ENCODE results near the gene SOBP. TPM values are rescaled to one million over a fixed set of nuclear protein-coding genes. Genes with fewer than 3 reads are reported as not detected.
"Not testable (repeated sequence)": the region's sequence is repeated elsewhere in the genome, so short reads cannot be mapped to it uniquely, and the experiment has no call there.

Gene SOBP
- polyA plus RNA-seq, 4 donors: 1.1 to 1.6 (median 1.1) TPM; not detected in 1

DNA sequence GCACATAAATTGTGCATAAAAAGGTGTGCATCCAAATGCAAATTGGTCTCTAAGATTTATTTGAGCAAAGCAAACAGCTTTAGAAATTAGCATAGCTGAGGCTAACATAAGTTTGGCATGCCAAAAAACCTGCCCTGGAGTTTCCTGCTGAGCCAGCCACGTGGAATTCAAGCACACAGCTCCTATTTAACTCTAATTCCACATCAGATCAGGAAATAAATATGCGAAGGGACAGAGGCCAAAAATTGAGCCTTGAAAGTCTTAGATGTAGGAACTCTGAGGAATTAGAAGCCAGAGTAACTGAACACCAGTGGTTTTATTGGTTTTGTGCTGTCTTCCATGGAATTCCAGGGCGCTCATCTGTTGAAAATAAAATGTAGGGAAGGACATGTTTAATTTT is 19.6 kb downstream of the SOBP start:
- H3K27ac ChIP-seq (ENCODE audit: low read depth in 1 of 3, low read length in 2 of 3): no peak overlapping the region
- no peak for FAIRE-seq
- 35 to 73% (median 35%) methylated on average over 3 of the region's 3 CpGs for WGBS, 3 donors

GRCh38 chr6:107510108-107510507 is 20.2 kb downstream of the SOBP start:
- H3K4me1 ChIP-seq (ENCODE audit: control insufficient read depth in 3 of 3, insufficient read depth in 2 of 3, low read depth in 1 of 3, low read length in 2 of 3): peaks cover 0 to 2% (median 0%) of the 10 kb centered on the region in 3 donors
- no peak for FAIRE-seq
- no peaks in the 10 kb centered on the region for H3K27me3 ChIP-seq (ENCODE audit: control insufficient read depth in 3 of 3, insufficient read depth in 3 of 3, low read length in 3 of 3)
- peak in 1 of 2 donors; percentile 63 for DNase-seq
- no peak overlapping the region for H3K27ac ChIP-seq (ENCODE audit: low read depth in 1 of 3, low read length in 2 of 3)
- WGBS, 3 donors: 22 to 54% (median 33%) methylated on average over 2 of the region's 2 CpGs
- no peaks in the 10 kb centered on the region for H3K9me3 ChIP-seq (ENCODE audit: control insufficient read depth in 2 of 2, insufficient read depth in 1 of 2, low read depth in 1 of 2, low read length in 1 of 2)
- no peaks in the 10 kb centered on the region for H3K36me3 ChIP-seq (ENCODE audit: control insufficient read depth in 3 of 3, insufficient read depth in 2 of 3, low read depth in 1 of 3, low read length in 3 of 3)
- no peak overlapping the region for H3K4me3 ChIP-seq (ENCODE audit: low read depth in 1 of 3, low read length in 3 of 3)

More for the DNA sequence above, 19.6 kb downstream of the SOBP start:
- peaks cover 0 to 2% (median 0%) of the 10 kb centered on the region in 3 donors for H3K4me1 ChIP-seq (ENCODE audit: control insufficient read depth in 3 of 3, insufficient read depth in 2 of 3, low read depth in 1 of 3, low read length in 2 of 3)
- DNase-seq: no peak
- no peaks in the 10 kb centered on the region for H3K36me3 ChIP-seq (ENCODE audit: control insufficient read depth in 3 of 3, insufficient read depth in 2 of 3, low read depth in 1 of 3, low read length in 3 of 3)
- no peaks in the 10 kb centered on the region for H3K9me3 ChIP-seq (ENCODE audit: control insufficient read depth in 2 of 2, insufficient read depth in 1 of 2, low read depth in 1 of 2, low read length in 1 of 2)
- H3K4me3 ChIP-seq (ENCODE audit: low read depth in 1 of 3, low read length in 3 of 3): no peak overlapping the region
- H3K27me3 ChIP-seq (ENCODE audit: control insufficient read depth in 3 of 3, insufficient read depth in 3 of 3, low read length in 3 of 3): no peaks in the 10 kb centered on the region

DNA sequence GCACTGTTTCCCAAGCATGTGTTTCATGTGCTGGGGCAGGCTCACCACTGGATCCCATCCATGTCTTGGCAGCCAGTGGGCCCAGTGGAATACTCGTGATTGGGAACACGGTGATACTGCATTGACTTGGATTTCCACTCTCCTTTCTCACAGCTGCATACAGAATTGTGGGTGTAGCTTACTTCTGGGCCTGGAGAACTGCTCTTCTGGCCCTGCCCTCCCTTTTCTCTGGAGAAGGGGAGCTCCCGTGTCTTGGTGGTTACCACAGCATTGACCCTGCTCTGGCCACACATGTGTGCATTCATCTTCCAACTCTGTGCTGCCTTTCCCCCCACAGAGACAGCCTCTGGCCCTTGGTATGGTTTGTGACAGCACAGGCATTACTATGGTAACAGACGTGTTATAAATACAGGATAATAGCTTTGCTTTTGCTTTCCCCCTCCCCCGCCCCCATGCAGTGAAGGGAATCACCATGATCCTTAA is 21.6 kb downstream of the SOBP start:
- DNase-seq (no peak), FAIRE-seq (no peak)
- Histone ChIP-seq H3K4me3 (ENCODE audit: low read depth in 1 of 3, low read length in 3 of 3) (no peak overlapping the region), H3K9me3 (ENCODE audit: control insufficient read depth in 2 of 2, insufficient read depth in 1 of 2, low read depth in 1 of 2, low read length in 1 of 2) (peaks cover 0 to 9% of the 10 kb centered on the region in 2 donors), H3K27me3 (ENCODE audit: control insufficient read depth in 3 of 3, insufficient read depth in 3 of 3, low read length in 3 of 3) (no peaks in the 10 kb centered on the region), H3K27ac (ENCODE audit: low read depth in 1 of 3, low read length in 2 of 3) (no peak overlapping the region), H3K4me1 (ENCODE audit: control insufficient read depth in 3 of 3, insufficient read depth in 2 of 3, low read depth in 1 of 3, low read length in 2 of 3) (peaks cover 0 to 2% (median 0%) of the 10 kb centered on the region in 3 donors), H3K36me3 (ENCODE audit: control insufficient read depth in 3 of 3, insufficient read depth in 2 of 3, low read depth in 1 of 3, low read length in 3 of 3) (no peaks in the 10 kb centered on the region)
- WGBS, 3 donors: 69 to 75% (median 74%) methylated on average over 5 of the region's 5 CpGs

- Histone ChIP-seq H3K9me3 (ENCODE audit: control insufficient read depth in 2 of 2, insufficient read depth in 1 of 2, low read depth in 1 of 2, low read length in 1 of 2) (peaks cover 0 to 9% of the 10 kb centered on the region in 2 donors), H3K4me1 (ENCODE audit: control insufficient read depth in 3 of 3, insufficient read depth in 2 of 3, low read depth in 1 of 3, low read length in 2 of 3) (peaks cover 0 to 2% (median 0%) of the 10 kb centered on the region in 3 donors), H3K27me3 (ENCODE audit: control insufficient read depth in 3 of 3, insufficient read depth in 3 of 3, low read length in 3 of 3) (no peaks in the 10 kb centered on the region), H3K36me3 (ENCODE audit: control insufficient read depth in 3 of 3, insufficient read depth in 2 of 3, low read depth in 1 of 3, low read length in 3 of 3) (no peaks in the 10 kb centered on the region), H3K4me3 (ENCODE audit: low read depth in 1 of 3, low read length in 3 of 3) (no peak overlapping the region), H3K27ac (ENCODE audit: low read depth in 1 of 3, low read length in 2 of 3) (no peak overlapping the region)
- WGBS, 3 donors: 82 to 95% (median 91%) methylated on average over 2 of the region's 2 CpGs
- DNase-seq: no peak
- no peak for FAIRE-seq
Observed at GRCh38 chr6:107513214-107513613, 23.3 kb downstream of the SOBP start.

- 86 to 94% (median 88%) methylated on average over 5 of the region's 5 CpGs for WGBS, 3 donors
- FAIRE-seq (no peak), DNase-seq (peak in 1 of 2 donors; percentile 20)
- peaks cover 0 to 9% of the 10 kb centered on the region in 2 donors for H3K9me3 ChIP-seq (ENCODE audit: control insufficient read depth in 2 of 2, insufficient read depth in 1 of 2, low read depth in 1 of 2, low read length in 1 of 2)
- H3K4me3 ChIP-seq (ENCODE audit: low read depth in 1 of 3, low read length in 3 of 3): no peak overlapping the region
- H3K36me3 ChIP-seq (ENCODE audit: control insufficient read depth in 3 of 3, insufficient read depth in 2 of 3, low read depth in 1 of 3, low read length in 3 of 3): no peaks in the 10 kb centered on the region
- H3K4me1 ChIP-seq (ENCODE audit: control insufficient read depth in 3 of 3, insufficient read depth in 2 of 3, low read depth in 1 of 3, low read length in 2 of 3): peaks cover 0 to 2% (median 0%) of the 10 kb centered on the region in 3 donors
- no peaks in the 10 kb centered on the region for H3K27me3 ChIP-seq (ENCODE audit: control insufficient read depth in 3 of 3, insufficient read depth in 3 of 3, low read length in 3 of 3)
- H3K27ac ChIP-seq (ENCODE audit: low read depth in 1 of 3, low read length in 2 of 3): no peak overlapping the region
Observed at GRCh38 chr6:107515955-107516354, 26.0 kb downstream of the SOBP start.

GRCh38 chr6:107517274-107517673 is 27.4 kb downstream of the SOBP start:
- peaks cover 0 to 9% of the 10 kb centered on the region in 2 donors for H3K9me3 ChIP-seq (ENCODE audit: control insufficient read depth in 2 of 2, insufficient read depth in 1 of 2, low read depth in 1 of 2, low read length in 1 of 2)
- H3K4me3 ChIP-seq (ENCODE audit: low read depth in 1 of 3, low read length in 3 of 3): no peak overlapping the region
- DNase-seq: no peak
- no peaks in the 10 kb centered on the region for H3K27me3 ChIP-seq (ENCODE audit: control insufficient read depth in 3 of 3, insufficient read depth in 3 of 3, low read length in 3 of 3)
- no peaks in the 10 kb centered on the region for H3K36me3 ChIP-seq (ENCODE audit: control insufficient read depth in 3 of 3, insufficient read depth in 2 of 3, low read depth in 1 of 3, low read length in 3 of 3)
- H3K4me1 ChIP-seq (ENCODE audit: control insufficient read depth in 3 of 3, insufficient read depth in 2 of 3, low read depth in 1 of 3, low read length in 2 of 3): no peaks in the 10 kb centered on the region
- FAIRE-seq: no peak
- H3K27ac ChIP-seq (ENCODE audit: low read depth in 1 of 3, low read length in 2 of 3): no peak overlapping the region
- 97 to 100% (median 98%) methylated on average over 1 of the region's 1 CpG for WGBS, 3 donors

GRCh38 chr6:107519224-107519623 is 29.3 kb downstream of the SOBP start:
- peak; percentile 11 to 32 for DNase-seq
- WGBS, 3 donors: 44 to 75% (median 45%) methylated on average over 5 of the region's 5 CpGs
- not testable (repeated sequence) for H3K27me3 ChIP-seq (ENCODE audit: control insufficient read depth in 3 of 3, insufficient read depth in 3 of 3, low read length in 3 of 3); H3K9me3 ChIP-seq (ENCODE audit: control insufficient read depth in 2 of 2, insufficient read depth in 1 of 2, low read depth in 1 of 2, low read length in 1 of 2); H3K36me3 ChIP-seq (ENCODE audit: control insufficient read depth in 3 of 3, insufficient read depth in 2 of 3, low read depth in 1 of 3, low read length in 3 of 3); H3K27ac ChIP-seq (ENCODE audit: low read depth in 1 of 3, low read length in 2 of 3); H3K4me1 ChIP-seq (ENCODE audit: control insufficient read depth in 3 of 3, insufficient read depth in 2 of 3, low read depth in 1 of 3, low read length in 2 of 3); FAIRE-seq; H3K4me3 ChIP-seq (ENCODE audit: low read depth in 1 of 3, low read length in 3 of 3)

- H3K4me1 ChIP-seq (ENCODE audit: control insufficient read depth in 3 of 3, insufficient read depth in 2 of 3, low read depth in 1 of 3, low read length in 2 of 3): not testable (repeated sequence)
Observed at GRCh38 chr6:107520706-107521105, 30.8 kb downstream of the SOBP start.

More at GRCh38 chr6:107520706-107521105, 30.8 kb downstream of the SOBP start:
- not testable (repeated sequence) for H3K36me3 ChIP-seq (ENCODE audit: control insufficient read depth in 3 of 3, insufficient read depth in 2 of 3, low read depth in 1 of 3, low read length in 3 of 3); H3K9me3 ChIP-seq (ENCODE audit: control insufficient read depth in 2 of 2, insufficient read depth in 1 of 2, low read depth in 1 of 2, low read length in 1 of 2); H3K27me3 ChIP-seq (ENCODE audit: control insufficient read depth in 3 of 3, insufficient read depth in 3 of 3, low read length in 3 of 3); DNase-seq; FAIRE-seq; H3K27ac ChIP-seq (ENCODE audit: low read depth in 1 of 3, low read length in 2 of 3); H3K4me3 ChIP-seq (ENCODE audit: low read depth in 1 of 3, low read length in 3 of 3)
- 0 to 62% (median 0%) methylated on average over 1 of the region's 2 CpGs for WGBS, 3 donors
